HG03060 (cell line): ENCODE measurements around the gene CALD1.

ENCODE experiments used
- ATAC-seq: cut with Tn5 transposase; IDR thresholded peaks from one replicate; pipeline ENCODE4 v1.9.1; 2021; ENCODE audit warnings: low read depth, moderate number of reproducible peaks; ENCODE audit not compliant: unreplicated experiment

Gene CALD1

DNA sequence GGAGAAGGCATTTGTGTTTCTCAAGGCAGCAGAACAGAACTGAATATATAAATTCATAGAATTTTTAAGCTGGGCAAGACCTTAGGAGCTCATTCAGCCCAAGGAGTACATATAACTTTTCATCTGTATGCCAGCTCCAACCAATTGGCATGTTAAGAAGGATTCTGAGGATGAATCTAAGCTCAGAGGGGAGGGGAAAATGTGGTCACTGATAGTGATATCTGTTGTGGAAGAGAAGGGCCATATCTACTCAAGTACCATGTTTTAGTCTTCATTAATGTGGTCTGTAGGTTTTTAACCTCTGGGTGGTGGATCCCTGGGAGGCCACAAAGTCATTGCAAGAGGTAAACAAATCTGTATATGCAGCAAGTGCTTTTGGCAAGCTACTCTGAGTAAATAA, 6.4 kb downstream of the CALD1 start:
- no peak for ATAC-seq

- no peak for ATAC-seq
Measured at GRCh38 chr7:134787064-134787463, 7.6 kb downstream of the CALD1 start.

DNA sequence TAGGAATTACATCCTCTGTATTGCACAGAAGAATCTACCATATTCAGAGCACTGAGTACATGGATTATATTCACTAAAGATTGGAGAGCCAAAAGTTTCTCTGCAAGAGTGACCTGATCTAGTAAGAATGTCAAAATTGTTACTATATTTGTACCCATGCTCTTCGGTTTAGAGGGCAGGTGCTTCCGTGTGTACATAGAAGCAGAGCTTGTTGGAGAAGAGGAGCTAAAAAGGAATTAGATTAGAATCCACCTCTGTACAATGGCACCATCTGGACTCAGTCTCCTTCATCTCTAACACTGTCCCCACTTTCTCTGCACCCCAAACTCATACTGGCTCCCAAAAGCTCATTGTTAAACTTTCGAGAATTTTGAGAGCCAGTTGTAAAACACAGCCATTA, 8.3 kb downstream of the CALD1 start:
- no peak for ATAC-seq

DNA sequence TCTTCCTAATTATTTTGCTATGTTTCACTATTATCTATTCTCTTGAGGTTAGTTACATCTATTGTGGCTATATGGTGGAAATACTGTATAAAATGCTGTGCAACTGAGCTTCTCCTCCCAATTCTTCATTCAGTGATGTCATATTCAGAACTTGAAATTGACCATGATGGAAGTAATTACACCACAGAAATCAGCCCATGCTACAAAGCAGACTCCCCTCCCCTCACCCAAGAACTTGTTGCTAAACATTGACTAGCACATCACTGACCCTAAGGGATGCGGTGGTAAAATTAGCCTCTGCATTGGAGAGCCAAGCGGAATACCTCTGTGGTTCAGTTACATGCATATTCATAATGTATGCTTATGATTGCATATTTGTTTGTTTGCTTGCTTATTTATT, 8.8 kb downstream of the CALD1 start:
- ATAC-seq = no peak

DNA sequence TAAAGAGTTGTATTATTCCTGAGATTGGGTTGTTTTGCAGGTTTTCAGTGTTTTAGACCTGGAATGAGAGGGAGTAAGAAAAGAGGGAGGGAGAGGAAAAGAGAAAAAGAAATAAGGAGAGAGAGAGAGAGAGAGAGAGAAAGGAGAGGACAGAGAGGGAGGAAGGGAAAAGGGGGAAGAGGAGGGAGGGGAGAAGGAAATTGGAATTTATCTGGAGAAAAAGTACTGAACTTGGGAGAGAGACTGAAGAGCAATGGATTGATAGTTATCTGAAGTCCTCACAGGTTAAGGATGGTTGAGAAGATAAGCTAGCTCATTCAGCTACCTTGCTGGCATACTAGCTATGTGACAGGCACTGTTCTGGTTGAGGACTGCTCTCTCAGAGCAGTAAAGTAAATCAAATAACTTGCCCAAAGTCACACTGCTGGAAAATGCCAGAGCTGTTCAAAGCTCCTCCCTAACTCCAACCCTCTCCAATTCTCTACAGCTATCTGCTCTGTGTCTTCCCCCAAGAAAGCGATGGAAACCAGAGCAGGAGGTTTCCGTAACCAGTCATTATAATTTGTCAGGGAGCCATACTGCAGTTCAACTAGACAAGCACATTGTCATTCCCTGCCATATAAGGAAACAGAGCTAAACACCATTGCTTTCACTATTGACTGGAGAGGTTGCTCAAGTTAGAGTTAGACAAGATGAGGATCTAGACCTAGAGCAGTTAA, 10.7 kb downstream of the CALD1 start:
- no peak for ATAC-seq

- ATAC-seq = no peak
Measured at GRCh38 chr7:134792968-134793367, 13.5 kb downstream of the CALD1 start.

GRCh38 chr7:134795231-134795630, 15.8 kb downstream of the CALD1 start:
- ATAC-seq = no peak

- no peak for ATAC-seq
Measured at GRCh38 chr7:134798155-134798554, 18.7 kb downstream of the CALD1 start.

GRCh38 chr7:134799377-134799776, 19.9 kb downstream of the CALD1 start:
- ATAC-seq = no peak

DNA sequence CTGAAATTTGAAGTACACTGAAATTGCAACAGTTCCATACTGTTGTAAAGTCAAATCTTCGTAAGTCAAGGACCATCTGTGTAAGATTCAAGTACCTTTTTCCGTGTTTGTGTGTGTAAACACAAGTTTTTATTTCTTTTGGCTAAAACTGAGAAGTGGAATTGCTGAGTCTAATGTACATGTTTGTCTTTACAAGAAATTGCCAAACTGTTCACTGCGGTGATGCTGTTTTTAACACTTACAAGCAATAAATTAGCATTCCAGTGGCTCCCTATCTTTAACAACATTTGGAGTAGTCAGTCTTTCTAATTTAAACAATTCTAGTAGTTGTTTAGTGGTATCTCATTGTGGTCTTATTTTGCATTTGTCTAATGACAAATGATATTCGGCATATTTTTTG, 23.3 kb downstream of the CALD1 start:
- ATAC-seq = no peak

- ATAC-seq = no peak
Measured at GRCh38 chr7:134804351-134804750, 24.9 kb downstream of the CALD1 start.

DNA sequence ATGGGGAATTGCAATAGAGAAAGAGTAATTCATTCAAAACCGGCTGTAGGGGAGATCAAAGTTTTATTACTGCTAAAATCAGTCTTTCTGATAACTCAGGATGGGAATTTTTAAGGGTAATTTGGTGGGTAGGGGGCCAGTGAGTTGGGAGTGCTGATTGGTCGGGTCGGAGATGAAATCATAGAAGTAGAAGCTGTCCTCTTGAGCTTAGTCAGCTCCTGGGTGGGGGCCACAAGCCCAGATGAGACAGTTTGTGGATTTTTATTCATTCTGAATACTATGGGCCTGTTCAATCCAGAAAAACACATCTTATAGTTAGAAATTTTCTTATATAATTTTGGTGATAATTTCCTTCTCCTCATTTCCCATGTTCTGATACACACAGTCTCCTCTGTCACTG, 25.4 kb downstream of the CALD1 start:
- ATAC-seq = no peak

DNA sequence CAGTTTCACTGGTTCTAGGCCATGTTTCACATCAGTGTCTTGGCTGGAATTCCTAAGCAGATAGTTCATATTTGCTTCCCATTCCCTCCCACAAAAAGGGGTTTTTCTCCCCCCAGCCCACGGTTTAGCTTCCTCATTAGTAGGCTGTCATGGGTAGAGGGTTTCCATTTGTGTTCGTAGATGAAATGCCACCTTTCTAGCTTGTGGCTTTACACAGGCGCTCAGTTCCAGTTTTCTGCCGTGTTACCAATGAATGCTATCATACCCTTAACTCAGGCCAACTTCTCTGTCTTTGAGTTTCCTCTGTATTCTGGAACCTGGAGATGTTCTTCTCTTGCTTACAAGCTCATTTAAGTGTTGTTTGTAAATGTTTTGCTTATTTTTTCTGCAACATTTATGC, 26.8 kb downstream of the CALD1 start:
- ATAC-seq = no peak

DNA sequence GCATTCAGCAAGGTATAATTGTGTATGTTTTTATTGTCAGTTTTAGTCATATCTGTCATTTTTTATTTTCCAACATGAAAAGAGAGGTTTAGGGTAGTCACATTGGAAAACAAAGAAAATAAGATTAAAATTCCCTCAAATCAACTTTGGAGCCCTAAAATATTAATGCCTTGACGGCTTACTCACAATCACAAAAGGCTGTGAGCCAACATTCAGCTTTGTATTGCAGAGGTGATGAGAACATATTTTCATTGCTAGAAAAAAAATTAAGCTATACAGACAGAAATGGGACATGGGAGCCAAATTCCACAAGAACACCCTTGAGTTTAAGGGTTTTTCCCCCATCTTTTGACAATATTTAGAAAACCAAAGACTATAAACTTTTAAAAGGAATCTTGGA, 30.2 kb downstream of the CALD1 start:
- no peak for ATAC-seq

GRCh38 chr7:134811765-134812164, 32.3 kb downstream of the CALD1 start:
- no peak for ATAC-seq

- no peak for ATAC-seq
Measured at GRCh38 chr7:134813663-134814396, 34.4 kb downstream of the CALD1 start.

- ATAC-seq = no peak
Measured at GRCh38 chr7:134814730-134815364, 35.4 kb downstream of the CALD1 start.

GRCh38 chr7:134818613-134819345, 39.3 kb downstream of the CALD1 start:
- no peak for ATAC-seq

DNA sequence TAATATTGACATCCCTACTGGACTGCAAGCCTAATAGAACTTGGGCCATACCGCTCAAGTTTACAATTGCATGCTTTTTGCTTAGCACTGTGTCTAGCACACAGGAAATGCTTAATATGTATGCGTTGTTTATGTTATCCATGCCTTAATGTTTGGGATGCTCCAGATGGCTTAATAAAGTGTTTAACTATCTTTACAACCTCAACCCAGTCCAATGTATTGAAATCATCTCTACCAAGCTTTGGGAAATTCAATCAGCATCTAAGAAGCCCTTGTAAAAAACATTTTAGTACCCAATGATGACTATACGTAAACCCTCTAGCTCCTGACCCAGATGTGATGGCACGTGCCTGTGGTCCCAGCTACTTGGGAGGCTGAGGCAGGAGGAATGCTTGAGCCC, 40.0 kb downstream of the CALD1 start:
- no peak for ATAC-seq

- ATAC-seq = no peak
Measured at GRCh38 chr7:134820295-134820694, 40.9 kb downstream of the CALD1 start.

DNA sequence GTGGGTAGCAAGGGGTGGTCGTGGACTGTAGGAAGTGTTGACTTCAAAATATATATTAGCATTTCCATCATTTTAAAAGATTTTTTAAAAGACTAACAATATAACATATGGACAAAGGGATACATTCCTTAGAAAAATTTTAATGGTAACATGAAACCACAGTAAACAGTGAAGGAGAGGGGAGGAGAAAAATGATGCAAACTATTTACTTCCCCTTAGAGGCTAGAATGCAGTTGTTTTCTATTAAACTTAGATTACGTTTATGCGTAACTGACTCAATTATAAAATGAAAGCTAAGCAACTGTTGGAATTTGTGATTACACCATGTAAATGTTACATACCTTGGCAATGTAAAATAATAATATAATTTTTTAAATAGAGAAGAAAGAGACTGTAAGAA, 41.3 kb downstream of the CALD1 start:
- ATAC-seq = no peak
